SKM-1 (cell line): ENCODE data around the gene KRTAP12-3.
"Not testable (repeated sequence)": the region's sequence is repeated elsewhere in the genome, so short reads cannot be mapped to it uniquely, and the experiment has no call there.

Experiments used
- DNase-seq: peaks from one replicate; lab custom pipeline; 2025; ENCODE audit not compliant: unreplicated experiment; lab: John Stamatoyannopoulos, UW

KRTAP12-3 gene

DNA sequence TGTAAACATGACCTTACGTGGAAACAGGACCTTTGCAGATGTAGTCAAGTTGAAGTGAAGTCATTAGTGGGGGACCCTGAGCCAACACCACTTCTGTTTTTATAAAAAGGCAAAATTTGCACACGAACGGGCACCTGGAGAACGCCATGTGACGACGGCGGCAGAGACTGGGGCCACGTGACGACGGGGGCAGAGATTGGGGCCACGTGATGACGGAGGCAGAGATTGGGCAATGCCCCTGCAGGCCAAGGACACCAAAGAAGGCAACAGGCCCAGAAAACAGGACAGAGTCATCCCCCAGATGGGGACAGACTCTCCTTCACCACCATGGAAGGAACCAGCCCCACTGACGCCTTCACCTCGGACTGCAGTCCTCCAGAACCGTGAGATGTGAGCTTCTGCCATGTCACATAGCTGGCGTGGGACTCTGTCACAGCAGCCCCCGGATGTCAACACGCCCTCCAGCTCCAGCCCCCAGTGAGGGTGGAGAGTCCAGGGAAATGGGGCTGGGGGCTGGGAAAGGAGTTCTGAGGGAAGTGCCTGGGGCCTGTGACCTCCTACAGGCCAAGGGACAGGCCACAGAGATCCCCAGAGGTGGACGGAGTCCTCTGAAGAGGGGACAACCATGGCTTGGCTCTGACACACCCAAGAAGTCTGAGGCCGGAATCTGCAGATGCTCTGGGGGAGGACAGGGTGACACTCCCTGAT, 7.3 kb upstream of the KRTAP12-3 start:
- no peak for DNase-seq

- DNase-seq, result no peak
Measured at GRCh38 chr21:44650973-44651675, 6.6 kb upstream of the KRTAP12-3 start.

- no peak for DNase-seq
Measured at GRCh38 chr21:44653123-44653522, 4.6 kb upstream of the KRTAP12-3 start.

- DNase-seq, result no peak
Measured at GRCh38 chr21:44653656-44654575, 3.8 kb upstream of the KRTAP12-3 start.

- DNase-seq, result no peak
Measured at GRCh38 chr21:44654576-44655175, 3.1 kb upstream of the KRTAP12-3 start, which contains the start of gene KRTAP12-4. KRTAP12-4 (minus strand) TSS chr21:44654659; CDS start chr21:44654614, 45 bp downstream.

- DNase-seq, result no peak
Measured at GRCh38 chr21:44656868-44657267, 864 bp upstream of the KRTAP12-3 start.

DNA sequence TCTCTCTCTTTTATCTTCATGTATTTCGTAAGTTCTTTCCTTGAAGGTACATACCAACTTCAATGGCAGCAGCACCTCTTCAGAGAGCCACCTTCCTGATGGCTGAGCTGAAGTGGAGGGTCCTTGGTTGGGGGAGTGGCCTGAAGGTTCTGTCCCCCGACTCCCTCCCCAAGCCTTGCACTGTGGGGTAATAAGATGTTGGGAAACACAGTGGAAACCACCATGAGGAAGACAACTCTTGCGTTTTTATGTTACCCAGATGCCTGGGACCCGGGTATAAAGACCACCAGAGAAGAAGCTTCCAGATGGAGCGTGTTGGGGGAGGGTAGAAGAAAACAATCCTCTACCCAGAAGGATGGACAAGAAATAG, 794 bp downstream of the KRTAP12-3 start:
- no peak for DNase-seq

DNA sequence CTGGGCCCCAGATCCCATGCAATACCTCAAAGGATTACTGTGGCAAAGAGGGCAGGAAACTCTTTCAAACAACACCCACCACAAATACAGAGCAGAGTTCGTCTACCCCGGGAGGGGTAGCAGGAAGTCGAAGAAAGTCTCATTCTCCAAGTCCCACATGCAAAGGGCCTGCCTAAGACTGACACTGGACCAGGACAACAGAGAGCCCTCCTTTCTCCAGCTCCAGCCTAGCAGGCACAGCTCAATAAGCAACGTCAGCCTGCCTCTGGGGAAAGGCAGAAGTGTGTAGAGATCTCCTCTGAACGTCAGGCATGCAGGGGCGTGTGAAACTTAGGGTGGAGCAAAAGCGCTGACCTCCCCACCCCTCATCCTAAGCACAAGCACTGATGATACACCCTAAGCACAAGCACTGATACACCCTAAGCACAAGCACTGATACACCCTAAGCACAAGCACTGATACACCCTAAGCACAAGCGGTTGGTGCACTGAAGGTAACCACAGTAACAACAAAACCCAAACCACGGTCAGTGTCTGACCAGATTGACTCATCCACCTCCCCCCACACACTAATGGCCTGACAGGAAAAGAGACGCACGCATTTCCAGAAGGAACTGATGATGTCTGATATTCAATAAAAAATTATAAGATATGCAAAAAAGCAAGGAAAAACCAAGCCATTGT, 1.3 kb downstream of the KRTAP12-3 start:
- DNase-seq, result no peak

DNA sequence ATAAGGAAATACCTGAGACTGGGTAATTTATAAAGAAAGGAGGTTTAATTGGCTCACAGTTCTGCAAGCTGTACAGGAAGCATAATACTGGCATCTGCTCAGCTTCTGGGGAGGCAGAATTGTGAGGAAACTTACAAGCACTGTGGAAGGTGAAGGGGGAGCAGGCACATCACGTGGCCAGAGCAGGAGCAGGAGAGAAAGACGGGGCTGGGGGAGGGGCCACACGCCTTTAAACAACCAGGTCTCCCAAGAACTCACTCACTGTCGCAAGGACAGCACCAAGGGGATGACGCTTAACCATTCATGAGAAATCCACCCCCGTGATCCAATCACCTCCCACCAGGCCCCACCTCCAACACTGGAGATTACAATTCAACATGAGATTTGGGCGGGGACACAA, 3.8 kb downstream of the KRTAP12-3 start:
- not testable (repeated sequence) for DNase-seq

- DNase-seq, result no peak
Measured at GRCh38 chr21:44664691-44665090, 7.0 kb downstream of the KRTAP12-3 start.

GRCh38 chr21:44666401-44667320, 8.9 kb downstream of the KRTAP12-3 start, which contains the start of gene KRTAP12-2:
KRTAP12-2 (minus strand) TSS chr21:44666927; CDS start chr21:44666886, 41 bp downstream.
- no peak for DNase-seq

DNA sequence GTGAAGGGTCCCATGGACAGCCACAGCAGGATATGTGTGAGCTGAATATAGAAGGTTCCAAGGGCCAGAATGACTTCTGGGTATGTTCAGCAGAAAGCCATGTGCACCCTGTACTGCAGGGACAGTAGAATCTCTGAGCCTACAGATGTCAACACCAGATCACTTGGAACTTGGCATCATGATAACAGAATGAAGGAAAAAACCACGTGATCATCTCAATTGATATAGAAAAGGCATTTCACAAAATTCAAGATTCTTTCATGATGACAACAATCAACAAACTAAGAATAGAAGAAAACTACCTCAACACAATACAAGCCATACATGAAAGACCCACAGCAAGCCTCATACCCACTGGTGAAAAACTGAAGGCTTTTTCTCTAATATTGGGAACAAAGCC, 9.9 kb downstream of the KRTAP12-3 start:
- no peak for DNase-seq

DNA sequence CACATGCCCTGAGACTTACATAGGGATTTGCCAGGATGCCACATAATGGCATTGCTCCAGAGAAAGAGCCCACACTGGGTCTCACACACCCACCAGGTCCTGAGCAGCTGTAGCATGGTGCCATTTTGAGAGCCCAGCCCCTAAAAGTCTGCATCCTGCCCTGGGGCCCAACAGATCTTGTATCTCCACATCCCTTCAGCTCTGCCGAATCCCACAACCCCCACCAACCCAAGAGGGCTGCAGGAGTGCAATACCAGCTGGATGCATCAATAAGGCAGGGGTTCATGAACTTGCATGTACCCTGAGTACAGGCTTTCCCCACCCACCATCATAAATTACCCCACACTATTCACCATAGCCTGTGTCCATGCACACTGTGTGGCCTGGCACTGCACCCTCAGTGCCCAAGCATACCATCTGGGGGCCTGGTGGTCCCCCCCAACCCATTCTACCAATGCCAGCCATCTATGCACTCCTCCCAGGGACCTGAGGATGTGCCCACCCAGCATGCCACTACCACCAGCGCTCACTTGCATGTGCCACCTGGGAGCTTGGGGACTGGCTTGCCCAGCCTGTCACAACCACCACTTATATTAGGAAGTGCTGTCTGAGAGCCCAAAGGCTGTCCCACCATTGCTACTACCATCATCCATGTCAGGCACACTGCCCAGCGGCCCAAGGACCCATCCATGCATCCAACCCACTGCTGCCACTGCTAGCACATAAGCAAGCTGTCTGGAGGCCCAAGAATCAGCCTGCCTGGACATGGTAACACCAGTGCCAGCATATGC, 13.1 kb downstream of the KRTAP12-3 start:
- DNase-seq, result no peak

DNA sequence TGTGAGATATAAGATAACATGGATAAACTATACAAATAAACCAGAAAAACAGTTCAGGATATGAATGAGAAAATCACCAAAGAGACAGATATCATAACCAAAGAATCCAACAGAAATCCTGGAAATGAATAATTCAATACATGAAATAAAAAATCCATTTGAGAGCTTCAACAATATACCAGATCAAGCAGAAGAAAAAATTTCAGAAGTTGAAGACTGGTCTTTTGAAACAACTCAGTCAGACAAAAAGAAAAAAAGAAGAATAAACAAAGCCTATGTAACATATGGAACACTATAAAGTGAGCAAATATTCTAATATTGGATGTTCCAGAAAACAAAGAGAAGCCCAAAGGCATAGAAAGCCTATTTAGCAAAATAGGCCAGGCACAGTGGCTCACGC, 14.2 kb downstream of the KRTAP12-3 start:
- DNase-seq, result no peak

DNA sequence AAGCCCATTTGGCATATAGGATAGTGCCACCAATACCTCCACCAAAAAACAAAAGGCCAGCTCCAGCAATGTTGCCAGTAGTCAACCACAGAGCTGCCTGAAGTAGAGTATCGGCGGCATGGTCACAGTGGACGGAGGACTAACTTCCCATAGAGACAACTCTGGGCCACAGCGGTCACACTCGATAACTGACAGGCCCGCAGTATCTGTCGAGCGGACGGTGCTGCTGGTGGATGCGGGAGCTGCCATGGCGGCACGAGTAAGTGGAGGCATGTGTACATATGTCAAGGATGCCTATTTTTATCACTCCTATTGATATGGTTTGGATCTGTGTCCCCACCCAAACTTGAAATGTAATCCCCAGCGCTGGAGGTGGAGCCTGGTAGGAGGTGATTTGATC, 20.1 kb downstream of the KRTAP12-3 start:
- no peak for DNase-seq

- DNase-seq, result no peak
Measured at GRCh38 chr21:44681152-44681551, 23.4 kb downstream of the KRTAP12-3 start.

- no peak for DNase-seq
Measured at GRCh38 chr21:44681861-44682579, 24.3 kb downstream of the KRTAP12-3 start, which contains the start of gene KRTAP12-1. KRTAP12-1 (minus strand) TSS chr21:44682163; CDS start chr21:44682123, 40 bp downstream.
